Gastrocnemius medialis (tissue), 4 donors: ENCODE measurements around the gene CNNM3. TPM values are rescaled to one million over a fixed set of nuclear protein-coding genes. Genes with fewer than 3 reads are reported as not detected.

Experiments used
- ATAC-seq, 2 donors: fragments of 150-250 bp; one replicate each; pipeline ENCODE4 v1.9.1; 2016
- DNase-seq, 2 donors: peaks; one replicate each; pipeline ENCODE4 v3.0.0-alpha.2; 2019
- H3K27ac ChIP-seq, 4 donors: fragments of 200-600 bp; sonication (generic); 1 replicate in 1 of 4; 2 replicates in 3 of 4; pipeline ENCODE4 v1.5.1; 2016 to 2018; ENCODE audit warnings: mild to moderate bottlenecking in 2 of 4, moderate library complexity in 1 of 4
- H3K27me3 ChIP-seq, 3 donors: fragments of 200-600 bp; sonication (generic) in 2 of 3; 1 replicate in 1 of 3; 2 replicates in 2 of 3; pipeline versions ENCODE4 v1.5.1 to v1.6.0; 2016 to 2019; ENCODE audit warnings: mild to moderate bottlenecking in 1 of 3, moderate library complexity in 1 of 3
- H3K36me3 ChIP-seq, 2 donors: fragments of 200-600 bp; sonication (generic) in 1 of 2; one replicate each; pipeline ENCODE4 v1.5.1; 2017 to 2018
- H3K4me1 ChIP-seq, 2 donors: fragments of 200-600 bp; sonication (generic) in 1 of 2; one replicate each; pipeline ENCODE4 v1.5.1; 2016 to 2017; ENCODE audit warnings: mild to moderate bottlenecking in 2 of 2
- H3K4me3 ChIP-seq, 4 donors: fragments of 200-600 bp; sonication (generic) in 3 of 4; 1 replicate in 1 of 4; 2 replicates in 3 of 4; pipeline ENCODE4 v1.5.1; 2016 to 2019; ENCODE audit warnings: mild to moderate bottlenecking in 2 of 4
- H3K9me3 ChIP-seq, 3 donors: fragments of 200-600 bp; sonication (generic) in 2 of 3; 1 replicate in 1 of 3; 2 replicates in 2 of 3; pipeline ENCODE4 v1.5.1; 2016 to 2019
- POLR2A ChIP-seq, 2 donors: fragments of 450-650 bp; IDR thresholded peaks; one replicate each; pipeline ENCODE4 v1.6.1; 2017; ENCODE audit warnings: antibody characterized with exemption in 2 of 2, mild to moderate bottlenecking in 2 of 2, moderate library complexity in 2 of 2
- in situ Hi-C, 4 donors: fragments of 200-750 bp; cut with MboI; loops; one replicate each; pipeline versions ENCODE4 v1.15.0 to v1.8.0; 2017; ENCODE audit warnings: low sequenced_read_pairs in 4 of 4
- intact Hi-C: fragments of 100-400 bp; cut with DNase I; formaldehyde crosslinking; loops from one replicate; pipeline ENCODE4 v1.15.1; 2023; ENCODE audit warnings: low total_unique reads
- total RNA-seq, 4 donors: library from RNA; depleted of rRNA; stranded (reverse); fragments of >200 nt; gene quantifications; one replicate each; pipeline versions ENCODE4 v1.1.0 to v1.2.3, GENCODE V29; 2016
- TF ChIP-seq, protein P1 (sequence below), 5 experiments: fragments of 450-650 bp in 3 of 5; fragments of 200-600 bp in 2 of 5; sonication (generic) in 2 of 5; IDR thresholded peaks in 4 of 5; conservative IDR thresholded peaks in 1 of 5; 1 replicate in 4 of 5; 2 replicates in 1 of 5; pipeline ENCODE4 v1.5.1; 2016 to 2019; ENCODE audit warnings: antibody characterized with exemption in 5 of 5, mild to moderate bottlenecking in 3 of 5, moderate library complexity in 3 of 5

Gene CNNM3
- total RNA-seq, 4 donors from 2014 or later, result 3.3 to 9.8 (median 8.6) TPM

DNA sequence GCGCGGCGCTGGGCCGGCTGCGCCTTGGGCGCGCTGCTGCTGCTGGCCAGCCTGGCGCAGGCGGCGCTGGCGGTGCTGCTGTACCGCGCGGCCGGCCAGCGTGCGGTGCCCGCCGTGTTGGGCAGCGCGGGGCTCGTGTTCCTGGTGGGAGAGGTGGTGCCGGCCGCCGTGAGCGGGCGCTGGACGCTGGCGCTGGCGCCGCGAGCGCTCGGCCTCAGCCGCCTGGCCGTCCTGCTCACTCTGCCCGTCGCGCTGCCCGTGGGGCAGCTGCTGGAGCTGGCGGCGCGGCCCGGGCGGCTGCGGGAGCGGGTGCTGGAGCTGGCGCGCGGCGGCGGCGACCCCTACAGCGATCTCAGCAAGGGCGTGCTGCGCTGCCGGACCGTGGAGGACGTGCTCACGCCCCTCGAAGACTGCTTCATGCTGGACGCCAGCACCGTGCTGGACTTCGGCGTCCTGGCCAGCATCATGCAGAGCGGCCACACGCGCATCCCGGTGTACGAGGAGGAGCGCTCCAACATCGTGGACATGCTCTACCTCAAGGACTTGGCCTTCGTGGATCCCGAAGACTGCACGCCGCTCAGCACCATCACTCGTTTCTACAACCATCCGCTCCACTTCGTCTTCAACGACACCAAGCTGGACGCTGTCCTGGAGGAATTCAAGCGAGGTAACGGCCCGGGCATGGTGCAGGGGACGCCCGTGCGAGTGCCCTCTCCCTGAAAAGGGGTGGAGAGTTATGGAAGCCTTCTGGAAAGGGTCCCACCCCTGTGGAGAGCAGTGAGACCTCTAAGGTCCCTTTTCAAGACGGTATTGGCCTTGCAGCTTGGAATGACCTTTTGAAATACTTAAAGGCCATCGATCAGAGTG is 1.0 kb downstream of the CNNM3 start:
- TF ChIP-seq, protein P1, sequence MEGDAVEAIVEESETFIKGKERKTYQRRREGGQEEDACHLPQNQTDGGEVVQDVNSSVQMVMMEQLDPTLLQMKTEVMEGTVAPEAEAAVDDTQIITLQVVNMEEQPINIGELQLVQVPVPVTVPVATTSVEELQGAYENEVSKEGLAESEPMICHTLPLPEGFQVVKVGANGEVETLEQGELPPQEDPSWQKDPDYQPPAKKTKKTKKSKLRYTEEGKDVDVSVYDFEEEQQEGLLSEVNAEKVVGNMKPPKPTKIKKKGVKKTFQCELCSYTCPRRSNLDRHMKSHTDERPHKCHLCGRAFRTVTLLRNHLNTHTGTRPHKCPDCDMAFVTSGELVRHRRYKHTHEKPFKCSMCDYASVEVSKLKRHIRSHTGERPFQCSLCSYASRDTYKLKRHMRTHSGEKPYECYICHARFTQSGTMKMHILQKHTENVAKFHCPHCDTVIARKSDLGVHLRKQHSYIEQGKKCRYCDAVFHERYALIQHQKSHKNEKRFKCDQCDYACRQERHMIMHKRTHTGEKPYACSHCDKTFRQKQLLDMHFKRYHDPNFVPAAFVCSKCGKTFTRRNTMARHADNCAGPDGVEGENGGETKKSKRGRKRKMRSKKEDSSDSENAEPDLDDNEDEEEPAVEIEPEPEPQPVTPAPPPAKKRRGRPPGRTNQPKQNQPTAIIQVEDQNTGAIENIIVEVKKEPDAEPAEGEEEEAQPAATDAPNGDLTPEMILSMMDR (IDR thresholded peaks at IDR 0.05 in 4 of 5, conservative IDR thresholded peaks at IDR 0.05 in 1 of 5), result no peak
- TF ChIP-seq POLR2A (IDR thresholded peaks at IDR 0.05), result no peak
- intact Hi-C loops (loop anchor here (1.0 to 5.0 kb wide), 6 partner anchors 25 to 220 kb away; partner anchors contain the start of genes ANKRD39 and LMAN2L), in situ Hi-C loops (no loop called here)
- peak overlapping the region; percentile 64 to 94 (median 84) for H3K27ac ChIP-seq
- no peaks in the 10 kb centered on the region for H3K27me3 ChIP-seq
- ATAC-seq (peak; percentile 0 to 2), DNase-seq (no peak)
- peak overlapping the region; percentile 56 to 75 (median 66) for H3K4me3 ChIP-seq
- peaks cover 53 to 54% of the 10 kb centered on the region in 2 donors for H3K4me1 ChIP-seq
- H3K9me3 ChIP-seq, result no peaks in the 10 kb centered on the region
- H3K36me3 ChIP-seq, result no peaks in the 10 kb centered on the region

GRCh38 chr2:96817882-96818281 is 1.8 kb downstream of the CNNM3 start:
- no peaks in the 10 kb centered on the region for H3K9me3 ChIP-seq
- intact Hi-C loops (loop anchor here (5.0 kb wide), 1 partner anchor 221 kb away; no protein-coding TSS in a partner anchor), in situ Hi-C loops (no loop called here)
- ATAC-seq, result no peak
- H3K27me3 ChIP-seq, result no peaks in the 10 kb centered on the region
- H3K27ac ChIP-seq, result peak overlapping the region in 2 of 4 donors; percentile 64 to 93
- H3K4me1 ChIP-seq, result peaks cover 48 to 57% of the 10 kb centered on the region in 2 donors
- H3K36me3 ChIP-seq, result no peaks in the 10 kb centered on the region
- H3K4me3 ChIP-seq, result peak overlapping the region; percentile 56 to 75 (median 66)
- TF ChIP-seq, protein P1 (IDR thresholded peaks at IDR 0.05 in 4 of 5, conservative IDR thresholded peaks at IDR 0.05 in 1 of 5), result no peak
- no peak for TF ChIP-seq POLR2A (IDR thresholded peaks at IDR 0.05)
- no peak for DNase-seq

- no peaks in the 10 kb centered on the region for H3K9me3 ChIP-seq
- H3K27ac ChIP-seq, result peak overlapping the region in 1 of 4 donors; percentile 28
- H3K4me1 ChIP-seq, result peaks cover 48 to 71% of the 10 kb centered on the region in 2 donors
- ATAC-seq (no peak), DNase-seq (no peak)
- peak overlapping the region in 1 of 4 donors; percentile 8 for H3K4me3 ChIP-seq
- in situ Hi-C loops, result no loop called here
- no peak for TF ChIP-seq POLR2A (IDR thresholded peaks at IDR 0.05)
- TF ChIP-seq, protein P1 (IDR thresholded peaks at IDR 0.05 in 4 of 5, conservative IDR thresholded peaks at IDR 0.05 in 1 of 5), result no peak
- intact Hi-C loops, result loop anchor here (5.0 kb wide), 1 partner anchor 222 kb away; no protein-coding TSS in a partner anchor
- H3K27me3 ChIP-seq, result no peaks in the 10 kb centered on the region
- no peaks in the 10 kb centered on the region for H3K36me3 ChIP-seq
Measured at GRCh38 chr2:96819128-96819875, 3.2 kb downstream of the CNNM3 start.

DNA sequence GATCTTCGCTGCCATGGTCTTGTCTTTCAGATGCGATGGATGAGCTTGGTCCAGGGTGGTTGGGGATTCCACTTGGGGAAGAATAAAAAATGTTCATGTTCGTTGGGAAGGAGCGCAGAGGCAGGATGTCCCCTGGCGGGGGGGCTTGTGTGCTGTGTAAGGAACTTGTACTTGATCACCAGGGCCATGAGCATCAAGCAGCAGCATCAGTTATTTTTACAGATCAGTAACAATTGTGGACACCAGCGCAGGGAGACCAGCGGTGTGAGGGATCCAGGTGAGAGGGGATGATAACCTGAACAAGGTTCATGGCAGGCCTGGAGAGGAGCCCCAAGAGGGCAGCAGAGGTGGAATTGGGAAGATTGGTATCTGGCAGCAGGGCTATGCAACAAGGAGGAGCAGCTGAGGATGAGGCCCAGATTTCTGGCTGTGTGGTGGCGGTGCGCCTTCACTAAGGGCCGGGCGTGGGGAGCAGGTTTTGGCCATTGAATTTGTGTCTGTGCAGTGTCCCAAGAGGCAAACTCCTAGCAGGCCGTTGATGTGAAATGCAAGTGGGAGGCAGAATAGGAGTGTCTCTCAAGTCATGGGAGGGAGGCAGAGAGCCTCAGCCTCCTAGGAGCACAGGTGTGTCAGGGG is 3.9 kb downstream of the CNNM3 start:
- Histone ChIP-seq H3K27me3 (no peaks in the 10 kb centered on the region), H3K9me3 (no peaks in the 10 kb centered on the region), H3K27ac (no peak overlapping the region), H3K4me3 (no peak overlapping the region), H3K4me1 (peaks cover 46 to 76% of the 10 kb centered on the region in 2 donors), H3K36me3 (peaks cover 0 to 2% of the 10 kb centered on the region in 2 donors)
- ATAC-seq (no peak), DNase-seq (no peak)
- TF ChIP-seq POLR2A (IDR thresholded peaks at IDR 0.05), result no peak
- TF ChIP-seq, protein P1 (IDR thresholded peaks at IDR 0.05 in 4 of 5, conservative IDR thresholded peaks at IDR 0.05 in 1 of 5), result no peak
- in situ Hi-C loops, result no loop called here
- intact Hi-C loops, result loop anchor here (5.0 kb wide), 1 partner anchor 223 kb away; no protein-coding TSS in a partner anchor
